IPS-20b (cell line): ENCODE results near the gene STK16.

Source experiments
- H3K27ac ChIP-seq: one replicate; pipeline ENCODE4 v1.5.1; 2013; ENCODE audit warnings: low read length
- H3K27me3 ChIP-seq: 2 replicates; pipeline ENCODE4 v1.6.1; 2013; ENCODE audit warnings: mild to moderate bottlenecking, low read length, inconsistent platforms; ENCODE audit not compliant: insufficient read depth
- H3K36me3 ChIP-seq: 2 replicates; pipeline ENCODE4 v1.6.1; 2013; ENCODE audit warnings: low read depth, mild to moderate bottlenecking, inconsistent platforms, low read length, moderate library complexity; ENCODE audit not compliant: insufficient read depth
- H3K4me1 ChIP-seq: 2 replicates; pipeline ENCODE4 v1.6.1; 2013; ENCODE audit warnings: mild to moderate bottlenecking, control low read depth, inconsistent platforms, low read length, moderate library complexity; ENCODE audit not compliant: insufficient read depth
- H3K4me3 ChIP-seq: 2 replicates; pipeline ENCODE4 v1.5.1; 2013; ENCODE audit warnings: mild to moderate bottlenecking, low read length, inconsistent platforms
- H3K9ac ChIP-seq: 2 replicates; pipeline ENCODE4 v1.6.1; 2013; ENCODE audit warnings: low read depth, mild to moderate bottlenecking, inconsistent platforms, low read length, moderate library complexity
- H3K9me3 ChIP-seq: 2 replicates; pipeline ENCODE4 v1.6.1; 2013; ENCODE audit warnings: mild to moderate bottlenecking, low read depth, low read length, inconsistent platforms; ENCODE audit not compliant: insufficient read depth

Gene STK16

GRCh38 chr2:219207134-219207883, 38.0 kb upstream of the STK16 start:
- Histone ChIP-seq H3K4me3 (peak overlapping the region; percentile 84), H3K9ac (peak overlapping the region; percentile 75; the same call in 1 of the 2 replicates), H3K36me3 (peaks cover 35% of the 10 kb centered on the region; the same call in 1 of the 2 replicates), H3K27me3 (no peaks in the 10 kb centered on the region), H3K27ac (no peak overlapping the region), H3K4me1 (peaks cover 4% of the 10 kb centered on the region; the same call in 1 of the 2 replicates), H3K9me3 (no peaks in the 10 kb centered on the region)

- peaks cover 43% of the 10 kb centered on the region; the same call in 1 of the 2 replicates for H3K36me3 ChIP-seq
- peaks cover 4% of the 10 kb centered on the region; the same call in 1 of the 2 replicates for H3K4me1 ChIP-seq
- no peaks in the 10 kb centered on the region for H3K27me3 ChIP-seq
- no peak overlapping the region for H3K27ac ChIP-seq
- peak overlapping the region; percentile 75; the same call in 1 of the 2 replicates for H3K9ac ChIP-seq
- H3K9me3 ChIP-seq = no peaks in the 10 kb centered on the region
- peak overlapping the region; percentile 84; the same call in 1 of the 2 replicates for H3K4me3 ChIP-seq
Measured at GRCh38 chr2:219207884-219208740, 37.2 kb upstream of the STK16 start.

DNA sequence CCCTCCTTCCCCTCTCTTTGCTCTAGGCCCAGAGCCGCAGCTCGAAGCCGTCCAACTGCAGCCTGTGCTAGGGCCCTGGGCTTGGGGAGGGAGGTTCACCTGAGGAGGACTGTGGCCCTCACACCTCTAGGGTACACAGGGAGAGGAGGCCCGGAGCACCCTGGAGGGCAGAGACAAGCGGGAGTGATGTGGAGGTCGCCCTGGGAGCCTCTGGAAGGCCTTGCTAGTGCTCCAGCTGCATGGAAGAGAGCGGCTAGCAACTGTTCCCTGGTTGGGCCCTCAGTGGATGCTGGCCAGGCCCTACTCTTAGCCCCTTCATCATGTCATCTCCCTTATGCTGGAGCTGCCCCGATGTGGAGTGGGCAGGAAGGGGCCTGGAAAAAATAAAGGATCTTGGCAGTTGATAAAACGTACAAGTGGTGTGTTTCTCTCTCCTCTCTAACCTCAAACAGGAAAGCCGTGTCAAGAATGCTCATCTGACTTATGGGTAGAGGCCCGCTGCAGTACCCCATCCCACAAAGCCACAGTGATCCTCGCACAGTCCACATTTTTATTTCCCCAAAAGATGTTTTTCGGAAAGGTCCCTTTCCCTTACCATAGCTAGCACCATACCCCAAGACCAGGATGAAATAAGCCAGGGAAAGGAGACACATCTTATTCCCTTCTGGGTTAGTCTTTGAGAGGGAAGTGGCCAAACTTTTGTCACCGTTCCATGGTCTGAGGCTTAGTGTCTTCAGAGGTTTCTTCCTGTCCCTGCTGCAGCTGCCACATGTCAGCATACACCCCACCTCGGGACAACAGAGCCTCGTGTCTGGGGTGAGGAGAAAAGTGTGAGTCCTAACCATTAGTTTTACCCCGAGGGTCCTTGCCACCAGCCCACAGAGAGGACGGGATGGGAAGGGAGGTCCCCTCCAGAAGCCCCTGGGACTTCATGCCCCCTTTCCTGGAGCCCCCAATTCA, 35.8 kb upstream of the STK16 start:
- Histone ChIP-seq H3K4me1 (peaks cover 4% of the 10 kb centered on the region; the same call in 1 of the 2 replicates), H3K4me3 (no peak overlapping the region), H3K9me3 (no peaks in the 10 kb centered on the region), H3K27ac (no peak overlapping the region), H3K27me3 (no peaks in the 10 kb centered on the region), H3K9ac (no peak overlapping the region), H3K36me3 (peaks cover 57% of the 10 kb centered on the region)

DNA sequence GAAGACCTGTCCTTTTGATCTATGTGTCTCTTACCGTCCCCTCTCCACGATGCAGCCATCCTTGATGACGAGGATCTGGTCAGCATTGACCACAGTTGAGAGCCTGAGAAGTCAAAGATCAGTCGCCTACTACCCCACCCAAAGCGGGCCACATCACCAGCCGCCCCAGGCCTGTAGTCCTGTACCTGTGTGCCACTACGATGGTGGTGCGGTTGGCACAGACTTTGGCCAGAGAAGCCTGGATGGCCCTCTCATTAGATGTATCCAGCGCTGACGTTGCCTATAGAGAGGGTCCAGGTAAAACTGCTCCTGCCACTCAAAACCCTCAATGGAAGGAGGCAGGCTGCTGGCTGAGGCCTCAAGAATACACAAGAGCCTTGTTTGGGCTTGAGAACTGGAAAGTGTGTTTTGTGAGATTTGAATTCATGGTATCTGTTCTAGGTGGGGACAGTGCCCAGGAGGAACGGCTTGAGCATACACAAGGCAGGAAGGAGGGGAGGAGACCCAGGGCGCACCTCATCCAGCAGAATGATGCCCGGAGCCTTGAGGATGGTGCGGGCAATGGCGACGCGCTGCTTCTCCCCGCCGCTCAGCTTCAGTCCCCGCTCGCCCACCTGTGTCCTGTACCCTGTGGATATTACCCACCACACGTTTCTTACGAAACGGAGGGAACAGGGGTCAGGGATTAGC, 34.9 kb upstream of the STK16 start:
- Histone ChIP-seq H3K4me3 (no peak overlapping the region), H3K27ac (no peak overlapping the region), H3K36me3 (peaks cover 64% of the 10 kb centered on the region), H3K4me1 (peaks cover 4% of the 10 kb centered on the region; the same call in 1 of the 2 replicates), H3K9ac (no peak overlapping the region), H3K27me3 (no peaks in the 10 kb centered on the region), H3K9me3 (no peaks in the 10 kb centered on the region)

DNA sequence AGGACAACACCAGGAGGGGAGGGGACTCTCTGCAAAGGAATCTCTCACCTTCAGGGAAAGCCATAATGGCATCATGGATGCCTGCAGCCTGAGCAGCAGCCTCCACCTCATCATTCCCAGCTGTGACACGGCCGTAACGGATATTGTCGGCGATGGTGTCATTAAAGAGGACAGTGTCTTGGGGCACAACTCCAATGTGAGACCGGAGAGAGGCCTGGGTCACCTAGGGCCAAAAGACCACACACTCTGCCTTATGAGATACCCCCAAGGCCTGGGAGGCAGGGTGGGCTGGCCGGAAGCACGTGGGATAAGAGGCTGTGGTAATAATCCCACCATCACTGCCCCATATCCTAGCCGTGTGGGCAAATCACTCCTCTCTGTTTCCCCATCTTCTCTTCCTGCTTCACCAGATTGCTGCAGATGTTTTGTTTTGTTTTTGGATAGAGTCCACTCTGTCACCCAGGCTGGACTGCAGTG, 34.4 kb upstream of the STK16 start:
- Histone ChIP-seq H3K36me3 (peaks cover 70% of the 10 kb centered on the region), H3K9ac (no peak overlapping the region), H3K27ac (no peak overlapping the region), H3K9me3 (no peaks in the 10 kb centered on the region), H3K4me1 (peaks cover 4% of the 10 kb centered on the region; the same call in 1 of the 2 replicates), H3K27me3 (no peaks in the 10 kb centered on the region), H3K4me3 (no peak overlapping the region)

DNA sequence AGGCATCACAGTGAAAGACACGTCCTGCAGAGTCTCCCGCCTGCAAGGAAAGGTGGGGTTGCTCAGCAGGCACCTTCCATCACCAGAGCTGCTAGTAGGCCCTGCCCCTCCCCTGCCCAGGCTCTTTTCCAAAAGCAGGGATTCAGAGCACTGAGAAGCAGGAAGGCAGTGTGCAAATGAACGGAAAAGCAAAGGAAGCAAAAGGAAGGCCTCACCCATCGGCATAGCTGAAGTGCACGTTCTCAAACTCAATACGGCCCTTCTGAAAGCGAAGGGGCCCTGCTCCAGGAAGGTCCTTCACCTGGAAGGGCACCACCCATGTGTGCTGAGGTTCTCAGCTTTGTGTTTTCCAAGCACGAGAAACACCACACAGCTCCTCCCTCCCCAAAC, 32.3 kb upstream of the STK16 start:
- Histone ChIP-seq H3K36me3 (peaks cover 71% of the 10 kb centered on the region), H3K9ac (no peak overlapping the region), H3K27ac (no peak overlapping the region), H3K27me3 (no peaks in the 10 kb centered on the region), H3K9me3 (no peaks in the 10 kb centered on the region), H3K4me1 (no peaks in the 10 kb centered on the region), H3K4me3 (no peak overlapping the region)

DNA sequence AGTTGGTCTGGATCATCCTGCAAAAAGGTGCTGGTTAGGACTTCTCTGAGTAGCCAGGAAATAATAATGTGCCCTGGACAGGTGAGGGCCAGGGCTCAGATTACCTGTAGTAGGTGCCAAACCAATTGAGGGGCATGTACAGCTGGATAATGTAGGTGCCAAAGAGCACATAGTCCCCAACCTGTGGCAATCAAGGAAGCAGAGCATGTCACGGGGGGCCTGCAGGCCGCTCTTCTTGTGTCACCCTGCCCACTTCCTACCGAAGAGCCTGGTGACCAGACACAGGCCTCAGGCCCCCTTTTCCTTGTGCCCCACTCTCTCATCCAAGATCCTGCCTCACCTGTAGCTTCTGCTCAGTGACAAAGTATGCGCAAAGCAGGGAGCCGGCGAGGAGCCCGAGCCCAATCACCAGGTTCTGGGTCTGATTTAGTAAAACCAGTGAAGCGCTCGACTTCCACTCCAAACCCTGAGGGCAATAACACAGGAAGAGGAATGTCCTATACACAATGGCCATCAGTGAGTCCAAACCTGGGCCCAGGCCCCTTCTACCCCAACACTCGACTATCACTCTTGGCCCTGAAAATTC, 31.7 kb upstream of the STK16 start:
- no peak overlapping the region for H3K27ac ChIP-seq
- peaks cover 66% of the 10 kb centered on the region for H3K36me3 ChIP-seq

DNA sequence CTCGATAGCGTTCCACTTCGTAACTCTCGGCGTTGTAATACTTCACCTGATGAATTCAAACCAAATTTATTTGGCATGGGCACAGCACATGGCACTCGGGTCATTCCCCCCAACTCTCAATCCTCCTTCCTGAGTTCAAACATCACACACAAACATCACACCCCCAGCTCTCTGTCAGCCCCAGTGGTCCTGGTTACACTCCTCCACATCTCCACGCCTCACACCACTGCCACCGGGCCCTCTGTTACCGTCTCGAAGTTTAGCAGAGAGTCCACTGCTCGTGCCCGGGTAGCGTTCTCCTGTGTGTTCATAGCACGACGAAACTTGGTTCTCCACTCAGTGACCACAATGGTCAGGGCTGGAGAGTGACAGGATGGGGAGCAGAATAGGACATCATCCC, 31.1 kb upstream of the STK16 start:
- no peaks in the 10 kb centered on the region for H3K4me1 ChIP-seq
- H3K9me3 ChIP-seq = no peaks in the 10 kb centered on the region
- H3K27me3 ChIP-seq = no peaks in the 10 kb centered on the region
- H3K9ac ChIP-seq = no peak overlapping the region
- no peak overlapping the region for H3K4me3 ChIP-seq
- H3K36me3 ChIP-seq = peaks cover 60% of the 10 kb centered on the region
- H3K27ac ChIP-seq = no peak overlapping the region

More for the DNA sequence above, 31.7 kb upstream of the STK16 start:
- no peaks in the 10 kb centered on the region for H3K4me1 ChIP-seq
- no peaks in the 10 kb centered on the region for H3K9me3 ChIP-seq
- H3K27me3 ChIP-seq = no peaks in the 10 kb centered on the region
- H3K4me3 ChIP-seq = no peak overlapping the region
- H3K9ac ChIP-seq = no peak overlapping the region

GRCh38 chr2:219214786-219215185, 30.5 kb upstream of the STK16 start:
- peaks cover 54% of the 10 kb centered on the region for H3K36me3 ChIP-seq
- H3K27me3 ChIP-seq = no peaks in the 10 kb centered on the region
- H3K9ac ChIP-seq = no peak overlapping the region
- H3K4me1 ChIP-seq = peaks cover 3% of the 10 kb centered on the region; the same call in 1 of the 2 replicates
- H3K9me3 ChIP-seq = no peaks in the 10 kb centered on the region
- no peak overlapping the region for H3K27ac ChIP-seq
- no peak overlapping the region for H3K4me3 ChIP-seq

- no peak overlapping the region for H3K4me3 ChIP-seq
- peak overlapping the region; percentile 15; the same call in 1 of the 2 replicates for H3K9ac ChIP-seq
- H3K27ac ChIP-seq = no peak overlapping the region
- no peaks in the 10 kb centered on the region for H3K27me3 ChIP-seq
- peaks cover 3% of the 10 kb centered on the region; the same call in 1 of the 2 replicates for H3K4me1 ChIP-seq
- peaks cover 44% of the 10 kb centered on the region for H3K36me3 ChIP-seq
- H3K9me3 ChIP-seq = no peaks in the 10 kb centered on the region
Measured at GRCh38 chr2:219215871-219216534, 29.3 kb upstream of the STK16 start.
